Smooth muscle cell (in vitro differentiated cells): ENCODE results near the gene CHML. TPM values are rescaled to one million over a fixed set of nuclear protein-coding genes. Genes with fewer than 3 reads are reported as not detected.

Experiments used
- DNase-seq: peaks from one replicate; lab custom pipeline; 2025; ENCODE audit not compliant: unreplicated experiment; lab: John Stamatoyannopoulos, UW
- H2AFZ ChIP-seq: fragments of 200-600 bp; sonication (generic); 2 replicates; pipeline ENCODE4 v1.6.0; 2016; ENCODE audit warnings: antibody characterized with exemption, low read depth, mild to moderate bottlenecking
- H3F3A ChIP-seq: fragments of 200-600 bp; sonication (generic); 2 replicates; pipeline ENCODE4 v1.6.0; 2017; ENCODE audit warnings: antibody characterized with exemption, low read depth
- H3K27ac ChIP-seq: fragments of 200-600 bp; sonication (generic); 2 replicates; pipeline ENCODE4 v1.5.1; 2016; ENCODE audit warnings: low read depth, mild to moderate bottlenecking
- H3K27me3 ChIP-seq: fragments of 200-600 bp; sonication (generic); 2 replicates; pipeline ENCODE4 v1.6.1; 2016; ENCODE audit warnings: low read depth, mild to moderate bottlenecking
- H3K36me3 ChIP-seq: fragments of 200-600 bp; sonication (generic); 2 replicates; pipeline ENCODE4 v1.5.1; 2016; ENCODE audit warnings: low read depth
- H3K4me1 ChIP-seq: fragments of 200-600 bp; sonication (generic); 2 replicates; pipeline ENCODE4 v1.5.1; 2016; ENCODE audit warnings: low read depth
- H3K4me2 ChIP-seq: fragments of 200-600 bp; sonication (generic); 2 replicates; pipeline ENCODE4 v1.6.0; 2016; ENCODE audit warnings: mild to moderate bottlenecking
- H3K4me3 ChIP-seq: fragments of 200-600 bp; sonication (generic); 2 replicates; pipeline ENCODE4 v1.5.1; 2016; ENCODE audit warnings: mild to moderate bottlenecking
- H3K79me2 ChIP-seq: fragments of 200-600 bp; sonication (generic); 2 replicates; pipeline ENCODE4 v1.6.0; 2016; ENCODE audit warnings: low read depth, mild to moderate bottlenecking
- H3K9ac ChIP-seq: fragments of 200-600 bp; sonication (generic); 2 replicates; pipeline ENCODE4 v1.6.0; 2016; ENCODE audit warnings: low read depth
- H3K9me3 ChIP-seq: fragments of 200-600 bp; sonication (generic); replicated peaks from 2 replicates; pipeline ENCODE4 v1.5.1; 2016; ENCODE audit warnings: low read depth
- H4K20me1 ChIP-seq: fragments of 200-600 bp; sonication (generic); 2 replicates; pipeline ENCODE4 v1.6.0; 2016; ENCODE audit warnings: low read depth
- CTCF ChIP-seq: fragments of 200-600 bp; sonication (generic); IDR thresholded peaks from 2 replicates; pipeline ENCODE4 v1.5.1; 2017; ENCODE audit warnings: borderline replicate concordance, mild to moderate bottlenecking, antibody characterized with exemption; ENCODE audit not compliant: insufficient read depth, poor library complexity, severe bottlenecking
- WGBS: methylation state at CpG from one replicate; pipeline ENCODE4 v1.1.7; 2016; ENCODE audit warnings: low lambda C conversion rate; 5-methylcytosine and 5-hydroxymethylcytosine counted together
- polyA plus RNA-seq: library from polyadenylated mRNA; unstranded; fragments of >200 nt; fragmentation: Nextera tagmentation; extraction: Ambion mirVana; gene quantifications from 2 replicates; pipeline ENCODE4 v1.2.1, GENCODE V29; 2016
- total RNA-seq: library from RNA; depleted of rRNA; stranded (reverse); fragments of >200 nt; gene quantifications from 2 replicates; pipeline ENCODE4 v1.2.3, GENCODE V29; 2014

Gene CHML
- total and polyA plus RNA-seq, 2 experiments from 2014 or later = 2.3 to 11.3 TPM

- Histone ChIP-seq H3K9me3 (no peaks in the 10 kb centered on the region), H4K20me1 (no peaks in the 10 kb centered on the region), H3K4me1 (no peaks in the 10 kb centered on the region), H2AFZ (no peak overlapping the region), H3K4me2 (no peak overlapping the region), H3K36me3 (no peaks in the 10 kb centered on the region), H3K27me3 (no peaks in the 10 kb centered on the region), H3F3A (no peaks in the 10 kb centered on the region), H3K9ac (no peak overlapping the region), H3K4me3 (no peak overlapping the region), H3K79me2 (no peaks in the 10 kb centered on the region), H3K27ac (no peak overlapping the region)
- no peak for DNase-seq
- WGBS = 56% methylated on average over 8 of the region's 8 CpGs
- TF ChIP-seq CTCF = no peak
Observed at GRCh38 chr1:241610056-241610815, 29.9 kb downstream of the CHML start.

GRCh38 chr1:241608379-241609033 is 31.7 kb downstream of the CHML start:
- no peak overlapping the region for H3K9ac ChIP-seq
- peak overlapping the region; percentile 42 for H3K27ac ChIP-seq
- H3K79me2 ChIP-seq = no peaks in the 10 kb centered on the region
- no peaks in the 10 kb centered on the region for H3K36me3 ChIP-seq
- no peaks in the 10 kb centered on the region for H4K20me1 ChIP-seq
- H3K27me3 ChIP-seq = no peaks in the 10 kb centered on the region
- DNase-seq = no peak
- no peaks in the 10 kb centered on the region for H3F3A ChIP-seq
- H3K4me1 ChIP-seq = no peaks in the 10 kb centered on the region
- H3K9me3 ChIP-seq = no peaks in the 10 kb centered on the region
- WGBS = 37% methylated on average over 3 of the region's 3 CpGs
- no peak for TF ChIP-seq CTCF
- no peak overlapping the region for H3K4me3 ChIP-seq
- H3K4me2 ChIP-seq = peak overlapping the region; percentile 17
- H2AFZ ChIP-seq = no peak overlapping the region

GRCh38 chr1:241607497-241607896 is 32.7 kb downstream of the CHML start:
- TF ChIP-seq CTCF = no peak
- H3K27me3 ChIP-seq = no peaks in the 10 kb centered on the region
- no peak overlapping the region for H3K9ac ChIP-seq
- no peak for DNase-seq
- H3K4me3 ChIP-seq = no peak overlapping the region
- no peaks in the 10 kb centered on the region for H3K9me3 ChIP-seq
- no peaks in the 10 kb centered on the region for H3K79me2 ChIP-seq
- no peaks in the 10 kb centered on the region for H3K4me1 ChIP-seq
- no peaks in the 10 kb centered on the region for H3F3A ChIP-seq
- no peaks in the 10 kb centered on the region for H3K36me3 ChIP-seq
- no peak overlapping the region for H2AFZ ChIP-seq
- H3K27ac ChIP-seq = no peak overlapping the region
- H3K4me2 ChIP-seq = no peak overlapping the region
- H4K20me1 ChIP-seq = no peaks in the 10 kb centered on the region
